ENCODE data around the gene CACNA1S.

GRCh38 chr1:201072922-201073321, 39.3 kb downstream of the CACNA1S start:
- TF ChIP-seq CTCF (IDR thresholded peaks at IDR 0.05) (no peak), EZH2 (IDR thresholded peaks at IDR 0.05; ENCODE audit: borderline replicate concordance, insufficient read depth, low read depth, low read length, poor library complexity, severe bottlenecking) (no peak)

Measured in B cell (primary cell).